Measurements from ENCODE around the gene CALML5. TPM values are rescaled to one million over a fixed set of nuclear protein-coding genes. Genes with fewer than 3 reads are reported as not detected.
A peak's percentile ranks its signal among the peaks of the same experiment; 100 is the strongest.

CALML5 gene
- total and polyA plus RNA-seq, 9 of the 15 experiments (the other 6 are each of a cell fraction or from before 2014, with no cell fraction given): not detected

DNA sequence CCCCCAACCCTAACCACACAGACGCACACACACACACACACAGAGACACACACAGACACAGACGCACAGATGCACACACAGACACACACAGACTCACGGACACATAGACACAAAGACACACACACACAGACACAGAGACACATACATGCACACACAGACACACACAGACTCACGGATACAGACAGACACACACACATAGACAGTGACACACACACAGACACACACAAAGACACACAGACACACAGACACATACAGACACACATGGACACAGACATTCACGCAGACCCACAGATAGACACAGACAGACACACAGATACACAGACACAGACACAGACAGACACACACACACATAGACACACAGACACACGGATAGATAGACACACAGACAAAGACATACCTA lies 2.1 kb downstream of the CALML5 start (continued):
- no peak for TF ChIP-seq IFI16 (CRISPR knock-in tag; IDR thresholded peaks at IDR 0.05)
- TF ChIP-seq JUN (IDR thresholded peaks at IDR 0.05; ENCODE audit: borderline replicate concordance, low read depth, low read length): no peak
- TF ChIP-seq JUN (CRISPR knock-in tag; IDR thresholded peaks at IDR 0.05; ENCODE audit: borderline replicate concordance): no peak
- TF ChIP-seq SMARCE1 (IDR thresholded peaks at IDR 0.05): peak; percentile 20; the same call in 1 of the 2 replicates
- TF ChIP-seq EP300 (IDR thresholded peaks at IDR 0.05; ENCODE audit: low read length): no peak
- no peak for TF ChIP-seq ZFP30 (CRISPR knock-in tag; IDR thresholded peaks at IDR 0.05; ENCODE audit: borderline replicate concordance)
- TF ChIP-seq, protein P1, sequence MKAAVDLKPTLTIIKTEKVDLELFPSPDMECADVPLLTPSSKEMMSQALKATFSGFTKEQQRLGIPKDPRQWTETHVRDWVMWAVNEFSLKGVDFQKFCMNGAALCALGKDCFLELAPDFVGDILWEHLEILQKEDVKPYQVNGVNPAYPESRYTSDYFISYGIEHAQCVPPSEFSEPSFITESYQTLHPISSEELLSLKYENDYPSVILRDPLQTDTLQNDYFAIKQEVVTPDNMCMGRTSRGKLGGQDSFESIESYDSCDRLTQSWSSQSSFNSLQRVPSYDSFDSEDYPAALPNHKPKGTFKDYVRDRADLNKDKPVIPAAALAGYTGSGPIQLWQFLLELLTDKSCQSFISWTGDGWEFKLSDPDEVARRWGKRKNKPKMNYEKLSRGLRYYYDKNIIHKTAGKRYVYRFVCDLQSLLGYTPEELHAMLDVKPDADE (conservative IDR thresholded peaks at IDR 0.05; ENCODE audit: control insufficient read depth, low read depth, low read length): no peak
- TF ChIP-seq POLR3G (IDR thresholded peaks at IDR 0.05; ENCODE audit: extremely low read depth, insufficient read length, insufficient replicate concordance): no peak
- TF ChIP-seq, protein P2, sequence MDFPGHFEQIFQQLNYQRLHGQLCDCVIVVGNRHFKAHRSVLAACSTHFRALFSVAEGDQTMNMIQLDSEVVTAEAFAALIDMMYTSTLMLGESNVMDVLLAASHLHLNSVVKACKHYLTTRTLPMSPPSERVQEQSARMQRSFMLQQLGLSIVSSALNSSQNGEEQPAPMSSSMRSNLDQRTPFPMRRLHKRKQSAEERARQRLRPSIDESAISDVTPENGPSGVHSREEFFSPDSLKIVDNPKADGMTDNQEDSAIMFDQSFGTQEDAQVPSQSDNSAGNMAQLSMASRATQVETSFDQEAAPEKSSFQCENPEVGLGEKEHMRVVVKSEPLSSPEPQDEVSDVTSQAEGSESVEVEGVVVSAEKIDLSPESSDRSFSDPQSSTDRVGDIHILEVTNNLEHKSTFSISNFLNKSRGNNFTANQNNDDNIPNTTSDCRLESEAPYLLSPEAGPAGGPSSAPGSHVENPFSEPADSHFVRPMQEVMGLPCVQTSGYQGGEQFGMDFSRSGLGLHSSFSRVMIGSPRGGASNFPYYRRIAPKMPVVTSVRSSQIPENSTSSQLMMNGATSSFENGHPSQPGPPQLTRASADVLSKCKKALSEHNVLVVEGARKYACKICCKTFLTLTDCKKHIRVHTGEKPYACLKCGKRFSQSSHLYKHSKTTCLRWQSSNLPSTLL (IDR thresholded peaks at IDR 0.05): peak; percentile 66
- no peak for TF ChIP-seq CC2D1A (IDR thresholded peaks at IDR 0.05)
- peak; percentile 83 for TF ChIP-seq TSC22D4 (tag; IDR thresholded peaks at IDR 0.05)
- 0 out of 2 replicates have a peak, but pooled peaks have one; percentile 10 for TF ChIP-seq MTA2 (IDR thresholded peaks at IDR 0.05; ENCODE audit: low read depth)
- TF ChIP-seq, protein P3, sequence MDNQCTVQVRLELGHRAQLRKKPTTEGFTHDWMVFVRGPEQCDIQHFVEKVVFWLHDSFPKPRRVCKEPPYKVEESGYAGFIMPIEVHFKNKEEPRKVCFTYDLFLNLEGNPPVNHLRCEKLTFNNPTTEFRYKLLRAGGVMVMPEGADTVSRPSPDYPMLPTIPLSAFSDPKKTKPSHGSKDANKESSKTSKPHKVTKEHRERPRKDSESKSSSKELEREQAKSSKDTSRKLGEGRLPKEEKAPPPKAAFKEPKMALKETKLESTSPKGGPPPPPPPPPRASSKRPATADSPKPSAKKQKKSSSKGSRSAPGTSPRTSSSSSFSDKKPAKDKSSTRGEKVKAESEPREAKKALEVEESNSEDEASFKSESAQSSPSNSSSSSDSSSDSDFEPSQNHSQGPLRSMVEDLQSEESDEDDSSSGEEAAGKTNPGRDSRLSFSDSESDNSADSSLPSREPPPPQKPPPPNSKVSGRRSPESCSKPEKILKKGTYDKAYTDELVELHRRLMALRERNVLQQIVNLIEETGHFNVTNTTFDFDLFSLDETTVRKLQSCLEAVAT (IDR thresholded peaks at IDR 0.05): 0 out of 4 replicates have a peak, but pooled peaks have one; percentile 19 to 33
- no peak for TF ChIP-seq ZNF253 (CRISPR knock-in tag; conservative IDR thresholded peaks at IDR 0.05)
- TF ChIP-seq, protein P4, sequence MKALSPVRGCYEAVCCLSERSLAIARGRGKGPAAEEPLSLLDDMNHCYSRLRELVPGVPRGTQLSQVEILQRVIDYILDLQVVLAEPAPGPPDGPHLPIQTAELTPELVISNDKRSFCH (CRISPR knock-in tag; IDR thresholded peaks at IDR 0.05): no peak
- TF ChIP-seq, protein P4 (tag; IDR thresholded peaks at IDR 0.05): no peak
- TF ChIP-seq, protein P5, sequence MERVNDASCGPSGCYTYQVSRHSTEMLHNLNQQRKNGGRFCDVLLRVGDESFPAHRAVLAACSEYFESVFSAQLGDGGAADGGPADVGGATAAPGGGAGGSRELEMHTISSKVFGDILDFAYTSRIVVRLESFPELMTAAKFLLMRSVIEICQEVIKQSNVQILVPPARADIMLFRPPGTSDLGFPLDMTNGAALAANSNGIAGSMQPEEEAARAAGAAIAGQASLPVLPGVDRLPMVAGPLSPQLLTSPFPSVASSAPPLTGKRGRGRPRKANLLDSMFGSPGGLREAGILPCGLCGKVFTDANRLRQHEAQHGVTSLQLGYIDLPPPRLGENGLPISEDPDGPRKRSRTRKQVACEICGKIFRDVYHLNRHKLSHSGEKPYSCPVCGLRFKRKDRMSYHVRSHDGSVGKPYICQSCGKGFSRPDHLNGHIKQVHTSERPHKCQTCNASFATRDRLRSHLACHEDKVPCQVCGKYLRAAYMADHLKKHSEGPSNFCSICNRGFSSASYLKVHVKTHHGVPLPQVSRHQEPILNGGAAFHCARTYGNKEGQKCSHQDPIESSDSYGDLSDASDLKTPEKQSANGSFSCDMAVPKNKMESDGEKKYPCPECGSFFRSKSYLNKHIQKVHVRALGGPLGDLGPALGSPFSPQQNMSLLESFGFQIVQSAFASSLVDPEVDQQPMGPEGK (CRISPR knock-in tag; IDR thresholded peaks at IDR 0.05; ENCODE audit: borderline replicate concordance): no peak
- no peak for TF ChIP-seq PHF21A (IDR thresholded peaks at IDR 0.05; ENCODE audit: borderline replicate concordance, low read depth)
- no peak for TF ChIP-seq KHSRP (IDR thresholded peaks at IDR 0.05)
- no peak for TF ChIP-seq FOXM1 (IDR thresholded peaks at IDR 0.05; ENCODE audit: low read depth)
- no peak for TF ChIP-seq FOXM1 (CRISPR knock-in tag; IDR thresholded peaks at IDR 0.05; ENCODE audit: low read depth)
- TF ChIP-seq ZNF174 (CRISPR knock-in tag; IDR thresholded peaks at IDR 0.05): no peak
- TF ChIP-seq HDGF (IDR thresholded peaks at IDR 0.05): peak; percentile 87
- TF ChIP-seq SIRT6 (IDR thresholded peaks at IDR 0.05; ENCODE audit: low read depth, low read length): no peak
- TF ChIP-seq KDM1A (IDR thresholded peaks at IDR 0.05): no peak
